Endothelial cell of umbilical vein (primary cell): Measurements from ENCODE around the gene BTNL9.

ENCODE experiments used
- CTCF ChIP-seq, 2 donors: IDR thresholded peaks; 1 replicate in 1 of 2; 2 replicates in 1 of 2; pipeline ENCODE4 v1.5.1; 2011; ENCODE audit warnings: low read length in 2 of 2, mild to moderate bottlenecking in 2 of 2, moderate library complexity in 2 of 2, control low read depth in 1 of 2, inconsistent platforms in 1 of 2, low read depth in 1 of 2; ENCODE audit not compliant: insufficient read depth in 1 of 2; ENCODE audit errors: extremely low read depth in 1 of 2
- EZH2 ChIP-seq: IDR thresholded peaks from 2 replicates; pipeline ENCODE4 v1.6.1; 2012; ENCODE audit warnings: borderline replicate concordance, low read depth, mild to moderate bottlenecking, moderate library complexity, low read length, inconsistent platforms; ENCODE audit not compliant: severe bottlenecking
- JUN ChIP-seq: IDR thresholded peaks from 2 replicates; pipeline ENCODE4 v1.6.1; 2011; ENCODE audit warnings: borderline replicate concordance, low read depth; ENCODE audit not compliant: insufficient read length, insufficient read depth
- MYC ChIP-seq: IDR thresholded peaks from one replicate; pipeline ENCODE4 v1.6.1; 2011; ENCODE audit warnings: mild to moderate bottlenecking, low read depth, low read length
- POLR2A ChIP-seq: IDR thresholded peaks from 2 replicates; pipeline ENCODE4 v1.6.1; 2012; ENCODE audit warnings: low read depth, mild to moderate bottlenecking, control low read depth, low read length
- POLR2AphosphoS5 ChIP-seq: IDR thresholded peaks from 2 replicates; pipeline ENCODE4 v1.6.1; 2012; ENCODE audit warnings: low read depth, mild to moderate bottlenecking, control low read depth, low read length, moderate library complexity; ENCODE audit not compliant: insufficient read depth

GRCh38 chr5:181105391-181106025, 65.4 kb downstream of the BTNL9 start:
- TF ChIP-seq CTCF (IDR thresholded peaks at IDR 0.05; ENCODE audit: extremely low read depth in 1 of 2, insufficient read depth in 1 of 2, low read depth in 1 of 2, low read length in 2 of 2) (no peak), EZH2 (no peak), POLR2A (no peak), JUN (no peak), POLR2AphosphoS5 (no peak), MYC (no peak)
